Loucy (cell line): ENCODE data around the gene CDHR4.

Source experiments
- H2AFZ ChIP-seq: fragments of 200-600 bp; sonication (generic); 2 replicates; pipeline ENCODE4 v1.6.0; 2016; ENCODE audit warnings: antibody characterized with exemption, mild to moderate bottlenecking, low read length, moderate library complexity
- H3F3A ChIP-seq: fragments of 200-600 bp; 2 replicates; pipeline ENCODE4 v1.6.0; 2016; ENCODE audit warnings: antibody characterized with exemption, low read depth, mild to moderate bottlenecking
- H3K27me3 ChIP-seq: fragments of 200-600 bp; sonication (generic); 2 replicates; pipeline ENCODE4 v1.6.1; 2014; ENCODE audit warnings: low read length, mild to moderate bottlenecking; ENCODE audit not compliant: insufficient read depth, poor library complexity, severe bottlenecking
- H3K36me3 ChIP-seq: fragments of 200-600 bp; sonication (generic); 2 replicates; pipeline ENCODE4 v1.6.1; 2016; ENCODE audit warnings: low read length; ENCODE audit not compliant: insufficient read depth
- H3K4me1 ChIP-seq: fragments of 200-600 bp; sonication (generic); 2 replicates; pipeline ENCODE4 v1.5.1; 2014; ENCODE audit warnings: low read length, mild to moderate bottlenecking; ENCODE audit not compliant: insufficient read depth, poor library complexity, severe bottlenecking
- H3K4me2 ChIP-seq: fragments of 200-600 bp; sonication (generic); 2 replicates; pipeline ENCODE4 v1.6.0; 2014; ENCODE audit warnings: antibody characterized with exemption, low read length, low read depth, mild to moderate bottlenecking; ENCODE audit not compliant: poor library complexity, severe bottlenecking
- H3K4me3 ChIP-seq: fragments of 200-600 bp; sonication (generic); 2 replicates; pipeline ENCODE4 v1.5.1; 2014; ENCODE audit warnings: low read length, mild to moderate bottlenecking, mixed read lengths; ENCODE audit not compliant: poor library complexity, severe bottlenecking
- H3K79me2 ChIP-seq: fragments of 200-600 bp; sonication (generic); 2 replicates; pipeline ENCODE4 v1.6.1; 2014; ENCODE audit warnings: low read length; ENCODE audit not compliant: insufficient read depth
- H3K9ac ChIP-seq: fragments of 200-600 bp; sonication (generic); 2 replicates; pipeline ENCODE4 v1.6.0; 2014; ENCODE audit warnings: mild to moderate bottlenecking, low read depth, low read length, moderate library complexity; ENCODE audit not compliant: poor library complexity, severe bottlenecking
- H3K9me2 ChIP-seq: fragments of 200-600 bp; sonication (generic); replicated peaks from 2 replicates; pipeline ENCODE4 v1.6.1; 2016; ENCODE audit warnings: low read depth, low read length, mixed read lengths
- H3K9me3 ChIP-seq: fragments of 200-600 bp; sonication (generic); 2 replicates; pipeline ENCODE4 v1.6.1; 2014; ENCODE audit warnings: mild to moderate bottlenecking, antibody characterized with exemption, low read length, low read depth; ENCODE audit not compliant: insufficient read depth
- H4K20me1 ChIP-seq: fragments of 200-600 bp; sonication (generic); 2 replicates; pipeline ENCODE4 v1.6.0; 2014; ENCODE audit warnings: antibody characterized with exemption, low read length, mild to moderate bottlenecking; ENCODE audit not compliant: insufficient read depth, poor library complexity, severe bottlenecking
- EZH2phosphoT487 ChIP-seq: fragments of 200-600 bp; IDR thresholded peaks from 2 replicates; pipeline ENCODE4 v1.6.1; 2018; ENCODE audit warnings: antibody characterized with exemption, mild to moderate bottlenecking, moderate library complexity, borderline replicate concordance
- TF ChIP-seq, protein P1 (sequence below): fragments of 200-600 bp; sonication (generic); conservative IDR thresholded peaks from 2 replicates; pipeline ENCODE4 v1.5.1; 2014; ENCODE audit warnings: mild to moderate bottlenecking, antibody characterized with exemption, low read length

Gene CDHR4

DNA sequence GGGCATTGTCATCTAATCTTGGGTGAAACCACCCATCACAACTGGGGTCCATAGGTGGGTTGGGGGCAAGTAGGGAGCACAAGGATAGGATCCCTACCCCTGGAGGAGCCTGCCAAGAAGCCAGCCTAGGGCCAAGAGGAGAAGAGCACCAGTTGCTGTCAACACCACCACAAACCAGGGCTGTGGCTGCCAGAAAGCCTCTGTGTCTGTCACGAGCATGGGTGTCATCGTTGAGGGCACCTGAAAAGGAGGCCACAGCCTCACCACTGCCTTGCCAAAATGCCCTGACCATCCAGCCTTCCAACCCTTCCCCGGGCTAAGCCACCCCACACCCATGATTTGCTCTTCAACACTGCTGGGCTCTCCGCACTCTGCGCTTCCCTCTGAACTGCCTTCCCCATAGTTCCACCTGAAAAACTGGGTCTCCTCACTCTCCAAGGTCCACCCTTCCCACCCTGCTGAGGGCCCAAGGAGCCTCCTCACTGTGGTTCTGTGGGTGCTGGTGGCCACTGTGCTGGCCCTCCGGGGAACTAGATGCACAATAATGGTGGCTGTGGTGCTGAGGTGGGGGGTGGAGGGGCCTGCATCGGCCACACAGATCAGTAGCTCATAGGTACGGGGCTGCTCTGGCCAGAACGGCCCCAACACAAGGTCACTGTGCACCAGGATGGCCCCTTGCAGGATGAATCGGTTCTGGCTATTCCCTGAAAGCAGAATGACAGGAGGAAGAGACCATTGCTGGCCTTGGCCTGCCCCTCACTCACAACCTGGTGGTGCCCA lies 7.1 kb downstream of the CDHR4 start:
- no peaks in the 10 kb centered on the region for H3K36me3 ChIP-seq
- H3K4me2 ChIP-seq: no peak overlapping the region
- no peaks in the 10 kb centered on the region for H3K27me3 ChIP-seq
- no peaks in the 10 kb centered on the region for H3K79me2 ChIP-seq
- no peak overlapping the region for H3K9ac ChIP-seq
- no peak overlapping the region for H2AFZ ChIP-seq
- H3F3A ChIP-seq: no peaks in the 10 kb centered on the region
- H3K9me2 ChIP-seq: no peaks in the 10 kb centered on the region
- no peak overlapping the region for H3K4me3 ChIP-seq
- H3K9me3 ChIP-seq: no peaks in the 10 kb centered on the region
- H3K4me1 ChIP-seq: peaks cover 17% of the 10 kb centered on the region
- TF ChIP-seq, protein P1, sequence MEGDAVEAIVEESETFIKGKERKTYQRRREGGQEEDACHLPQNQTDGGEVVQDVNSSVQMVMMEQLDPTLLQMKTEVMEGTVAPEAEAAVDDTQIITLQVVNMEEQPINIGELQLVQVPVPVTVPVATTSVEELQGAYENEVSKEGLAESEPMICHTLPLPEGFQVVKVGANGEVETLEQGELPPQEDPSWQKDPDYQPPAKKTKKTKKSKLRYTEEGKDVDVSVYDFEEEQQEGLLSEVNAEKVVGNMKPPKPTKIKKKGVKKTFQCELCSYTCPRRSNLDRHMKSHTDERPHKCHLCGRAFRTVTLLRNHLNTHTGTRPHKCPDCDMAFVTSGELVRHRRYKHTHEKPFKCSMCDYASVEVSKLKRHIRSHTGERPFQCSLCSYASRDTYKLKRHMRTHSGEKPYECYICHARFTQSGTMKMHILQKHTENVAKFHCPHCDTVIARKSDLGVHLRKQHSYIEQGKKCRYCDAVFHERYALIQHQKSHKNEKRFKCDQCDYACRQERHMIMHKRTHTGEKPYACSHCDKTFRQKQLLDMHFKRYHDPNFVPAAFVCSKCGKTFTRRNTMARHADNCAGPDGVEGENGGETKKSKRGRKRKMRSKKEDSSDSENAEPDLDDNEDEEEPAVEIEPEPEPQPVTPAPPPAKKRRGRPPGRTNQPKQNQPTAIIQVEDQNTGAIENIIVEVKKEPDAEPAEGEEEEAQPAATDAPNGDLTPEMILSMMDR: no peak
- no peak for TF ChIP-seq EZH2phosphoT487
- no peaks in the 10 kb centered on the region for H4K20me1 ChIP-seq

- peaks cover 27% of the 10 kb centered on the region for H3K4me1 ChIP-seq
- no peaks in the 10 kb centered on the region for H3K27me3 ChIP-seq
- no peaks in the 10 kb centered on the region for H3F3A ChIP-seq
- no peaks in the 10 kb centered on the region for H4K20me1 ChIP-seq
- no peaks in the 10 kb centered on the region for H3K36me3 ChIP-seq
- no peak overlapping the region for H2AFZ ChIP-seq
- H3K79me2 ChIP-seq: peaks cover 7% of the 10 kb centered on the region; the same call in 1 of the 2 replicates
- H3K9me3 ChIP-seq: no peaks in the 10 kb centered on the region
- TF ChIP-seq EZH2phosphoT487: no peak
- TF ChIP-seq, protein P1: no peak
- H3K4me3 ChIP-seq: no peak overlapping the region
- H3K9me2 ChIP-seq: no peaks in the 10 kb centered on the region
- no peak overlapping the region for H3K9ac ChIP-seq
- H3K4me2 ChIP-seq: no peak overlapping the region
Observed at GRCh38 chr3:49791571-49791970, 8.1 kb downstream of the CDHR4 start.

GRCh38 chr3:49790626-49791411 lies 8.9 kb downstream of the CDHR4 start:
- no peaks in the 10 kb centered on the region for H4K20me1 ChIP-seq
- TF ChIP-seq EZH2phosphoT487: no peak
- TF ChIP-seq, protein P1: no peak
- no peaks in the 10 kb centered on the region for H3K36me3 ChIP-seq
- H3K9me3 ChIP-seq: no peaks in the 10 kb centered on the region
- no peak overlapping the region for H3K4me2 ChIP-seq
- H3F3A ChIP-seq: no peaks in the 10 kb centered on the region
- no peaks in the 10 kb centered on the region for H3K27me3 ChIP-seq
- H2AFZ ChIP-seq: 0 out of 2 replicates have a peak overlapping the region, but pooled peaks have one; percentile 47
- H3K79me2 ChIP-seq: peaks cover 12% of the 10 kb centered on the region
- peak overlapping the region; percentile 13 for H3K9ac ChIP-seq
- peaks cover 27% of the 10 kb centered on the region for H3K4me1 ChIP-seq
- no peaks in the 10 kb centered on the region for H3K9me2 ChIP-seq
- H3K4me3 ChIP-seq: no peak overlapping the region
